Astrocyte (in vitro differentiated cells and primary cell): Measurements from ENCODE around the gene TMEM132C.

Experiments used
- EZH2 ChIP-seq: IDR thresholded peaks from 2 replicates; pipeline ENCODE4 v1.6.1; 2012; ENCODE audit warnings: mild to moderate bottlenecking, low read length, inconsistent platforms; ENCODE audit not compliant: insufficient read depth
- TF ChIP-seq, protein P1 (sequence below): IDR thresholded peaks from 2 replicates; pipeline ENCODE4 v1.5.1; 2011; ENCODE audit warnings: low read depth, mild to moderate bottlenecking, inconsistent platforms, low read length, moderate library complexity; ENCODE audit not compliant: insufficient read depth

DNA sequence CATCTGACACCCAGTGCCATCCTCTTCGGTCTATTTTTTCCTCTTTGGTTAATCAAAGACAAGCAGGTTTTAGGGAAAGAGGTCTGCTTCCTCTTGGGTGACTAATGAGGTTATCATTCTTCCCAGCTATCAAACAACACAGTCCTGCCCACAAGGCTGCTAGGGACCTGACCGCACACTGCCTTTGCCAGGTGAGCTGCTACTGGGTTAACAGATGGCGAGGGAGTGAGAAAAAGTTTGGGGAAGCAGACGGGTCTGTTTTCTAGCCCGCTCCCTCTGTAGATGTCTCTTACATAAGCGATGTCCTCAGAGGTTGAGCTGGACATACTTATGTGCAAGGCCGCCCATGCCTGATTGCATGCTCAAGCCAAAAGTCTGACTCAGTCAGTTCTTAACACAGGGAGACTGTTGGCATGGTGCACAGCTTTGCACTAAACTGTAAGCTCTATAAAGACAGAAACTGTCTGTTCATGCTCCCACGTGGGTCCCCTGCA, 462.7 kb downstream of the TMEM132C start:
- TF ChIP-seq, protein P1, sequence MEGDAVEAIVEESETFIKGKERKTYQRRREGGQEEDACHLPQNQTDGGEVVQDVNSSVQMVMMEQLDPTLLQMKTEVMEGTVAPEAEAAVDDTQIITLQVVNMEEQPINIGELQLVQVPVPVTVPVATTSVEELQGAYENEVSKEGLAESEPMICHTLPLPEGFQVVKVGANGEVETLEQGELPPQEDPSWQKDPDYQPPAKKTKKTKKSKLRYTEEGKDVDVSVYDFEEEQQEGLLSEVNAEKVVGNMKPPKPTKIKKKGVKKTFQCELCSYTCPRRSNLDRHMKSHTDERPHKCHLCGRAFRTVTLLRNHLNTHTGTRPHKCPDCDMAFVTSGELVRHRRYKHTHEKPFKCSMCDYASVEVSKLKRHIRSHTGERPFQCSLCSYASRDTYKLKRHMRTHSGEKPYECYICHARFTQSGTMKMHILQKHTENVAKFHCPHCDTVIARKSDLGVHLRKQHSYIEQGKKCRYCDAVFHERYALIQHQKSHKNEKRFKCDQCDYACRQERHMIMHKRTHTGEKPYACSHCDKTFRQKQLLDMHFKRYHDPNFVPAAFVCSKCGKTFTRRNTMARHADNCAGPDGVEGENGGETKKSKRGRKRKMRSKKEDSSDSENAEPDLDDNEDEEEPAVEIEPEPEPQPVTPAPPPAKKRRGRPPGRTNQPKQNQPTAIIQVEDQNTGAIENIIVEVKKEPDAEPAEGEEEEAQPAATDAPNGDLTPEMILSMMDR = no peak
- TF ChIP-seq EZH2 = no peak
